Activated CD4-positive, alpha-beta T cell treated with anti-CD3 and anti-CD28 coated beads for 48 hours (primary cell): Measurements from ENCODE around the gene FAM240A.

Source experiments
- DNase-seq: peaks from one replicate; pipeline ENCODE4 v3.0.0-alpha.2; 2020

Gene FAM240A

DNA sequence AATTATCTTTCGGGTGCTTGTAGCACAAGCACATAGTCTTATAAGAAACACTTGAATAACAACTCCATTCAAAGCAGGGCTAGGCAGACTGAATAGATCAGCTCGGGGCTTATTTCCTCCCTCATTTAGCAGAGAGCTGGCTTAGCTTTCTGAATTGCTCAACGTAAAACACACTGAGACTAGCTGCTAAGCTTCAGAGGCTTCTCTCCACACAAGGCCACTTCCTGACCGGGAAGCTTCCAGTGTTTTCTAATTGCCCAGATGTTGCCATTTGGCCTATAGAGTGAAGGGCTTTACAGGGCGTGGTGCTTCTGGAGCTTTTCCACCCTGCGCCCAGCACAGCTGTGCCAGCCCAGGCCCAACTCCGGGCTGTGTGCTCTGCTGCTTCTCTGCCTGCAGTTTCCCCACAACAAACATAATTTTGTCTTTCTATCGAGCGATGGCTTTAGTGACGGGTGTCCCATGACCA is 16.6 kb downstream of the FAM240A start:
- no peak for DNase-seq

DNA sequence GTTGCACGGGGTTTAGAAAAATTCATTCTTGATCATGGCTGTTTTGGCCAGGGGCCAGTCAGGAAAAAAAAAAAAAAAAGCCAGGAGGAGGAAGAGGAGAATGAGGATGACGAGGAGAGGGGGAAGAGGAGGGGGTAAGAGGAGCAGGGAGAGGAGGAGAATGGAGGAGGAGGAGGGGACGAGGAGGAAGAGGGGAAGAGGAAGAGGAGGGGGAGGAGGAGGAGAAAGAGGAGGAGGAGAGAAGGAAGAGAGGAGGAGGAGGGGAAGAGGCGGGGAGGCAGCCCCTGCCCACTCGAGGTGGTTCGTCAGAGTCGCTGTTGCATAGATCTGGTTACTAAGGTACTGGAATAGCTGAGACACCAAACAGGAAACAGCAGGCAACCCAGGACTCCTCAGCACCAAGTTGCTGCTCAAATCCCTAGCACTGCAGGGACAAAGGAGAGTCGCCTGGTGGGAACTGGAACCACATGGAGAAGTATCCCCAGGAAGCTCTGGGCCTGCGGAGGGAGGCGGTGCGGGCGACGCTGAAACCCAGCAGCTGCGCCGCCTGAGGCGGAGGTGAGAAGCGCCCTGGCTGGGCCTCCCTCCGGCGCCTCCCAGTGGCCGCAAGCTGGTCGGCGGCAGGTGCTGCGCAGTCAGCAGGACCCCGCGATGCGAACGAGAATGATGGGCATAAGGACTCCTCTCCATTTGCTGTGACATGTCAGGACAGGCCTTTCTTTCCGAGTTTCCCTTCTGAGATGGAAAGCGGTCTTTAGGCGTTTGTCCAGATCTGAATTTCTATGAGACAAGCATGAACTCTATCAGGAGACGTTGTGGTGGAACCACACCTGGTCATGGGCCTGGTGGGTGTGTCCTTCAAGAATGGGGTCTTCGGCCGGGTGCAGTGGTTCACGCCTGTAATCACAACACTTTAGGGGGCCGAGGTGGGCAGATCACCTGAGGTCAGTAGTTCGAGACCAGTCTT is 17.5 kb downstream of the FAM240A start:
- DNase-seq = peak; percentile 85

DNA sequence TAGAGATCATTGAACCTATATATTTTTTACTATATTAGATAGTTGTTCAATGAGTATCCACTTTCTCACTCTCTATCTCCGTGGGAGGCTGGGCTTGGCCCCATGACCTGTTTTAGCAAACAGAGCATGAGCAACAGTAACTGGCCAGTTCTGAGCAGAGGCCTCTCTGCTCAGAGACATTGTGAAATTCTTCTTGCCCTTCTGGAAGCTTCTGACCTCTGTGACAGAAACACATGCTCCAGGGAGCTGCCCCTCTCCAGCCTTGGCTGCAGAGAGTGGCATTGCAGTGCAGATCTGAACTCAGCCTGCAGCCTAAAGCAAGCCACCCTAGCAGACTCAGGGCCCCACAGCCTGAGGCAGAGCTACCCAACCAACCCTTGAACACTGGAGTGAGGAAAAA is 20.5 kb downstream of the FAM240A start:
- DNase-seq = no peak

DNA sequence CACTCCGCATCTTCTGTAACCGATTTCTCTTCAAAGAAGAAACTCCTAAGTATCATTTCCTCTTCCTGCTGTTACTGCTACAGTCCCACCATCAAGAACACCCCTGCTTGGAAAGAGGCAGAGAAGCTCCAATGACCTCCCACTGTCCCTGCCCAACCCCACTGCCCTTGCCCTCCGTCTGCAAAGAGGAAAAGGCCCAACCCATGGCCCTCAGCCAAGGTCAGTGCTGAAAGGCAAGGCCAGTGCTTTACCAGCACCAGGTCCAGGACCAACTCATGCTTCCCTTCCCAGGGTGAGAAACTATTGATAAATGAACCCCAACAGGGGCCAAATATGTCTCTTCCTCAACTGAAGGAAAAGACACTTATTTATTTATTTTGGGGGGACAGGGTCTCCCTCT is 22.5 kb downstream of the FAM240A start:
- no peak for DNase-seq

DNA sequence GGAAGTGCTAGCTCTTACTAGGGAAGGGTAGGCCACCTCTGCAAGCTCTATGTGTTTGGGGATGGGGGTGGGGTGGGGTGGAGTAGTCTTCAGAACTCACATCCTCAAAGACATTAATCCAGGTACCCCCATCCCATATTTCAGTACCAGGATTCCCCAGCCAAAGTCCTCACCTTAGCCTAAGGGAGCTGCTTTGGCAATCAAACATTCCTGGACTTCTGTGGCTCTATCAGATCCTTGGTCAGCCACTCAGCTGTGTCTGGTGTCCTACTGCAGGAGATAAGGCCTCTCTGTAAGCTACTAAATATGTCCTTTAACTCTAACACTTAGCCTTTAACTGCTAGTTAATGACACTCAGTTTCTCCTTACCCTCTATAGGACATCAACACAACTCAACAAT is 26.9 kb downstream of the FAM240A start:
- no peak for DNase-seq

DNA sequence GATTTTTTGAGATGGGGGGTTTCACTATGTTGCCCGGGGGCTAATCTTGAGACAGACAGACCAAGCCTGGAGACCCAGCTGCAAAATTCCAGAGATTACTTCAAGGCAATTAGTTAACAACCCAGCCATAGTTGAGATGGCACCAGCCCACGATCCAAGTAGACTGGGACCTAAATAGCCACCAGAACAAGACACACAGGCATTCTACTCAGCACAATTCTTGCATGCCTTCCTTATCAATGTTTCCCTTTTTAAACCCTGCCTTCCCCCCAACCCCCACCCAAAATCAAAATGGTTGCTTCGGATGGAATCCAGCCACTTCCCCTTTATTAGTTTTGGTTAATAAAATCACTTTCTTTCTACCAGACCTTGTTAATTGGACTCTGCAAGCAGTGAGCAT is 28.6 kb downstream of the FAM240A start:
- DNase-seq = no peak

DNA sequence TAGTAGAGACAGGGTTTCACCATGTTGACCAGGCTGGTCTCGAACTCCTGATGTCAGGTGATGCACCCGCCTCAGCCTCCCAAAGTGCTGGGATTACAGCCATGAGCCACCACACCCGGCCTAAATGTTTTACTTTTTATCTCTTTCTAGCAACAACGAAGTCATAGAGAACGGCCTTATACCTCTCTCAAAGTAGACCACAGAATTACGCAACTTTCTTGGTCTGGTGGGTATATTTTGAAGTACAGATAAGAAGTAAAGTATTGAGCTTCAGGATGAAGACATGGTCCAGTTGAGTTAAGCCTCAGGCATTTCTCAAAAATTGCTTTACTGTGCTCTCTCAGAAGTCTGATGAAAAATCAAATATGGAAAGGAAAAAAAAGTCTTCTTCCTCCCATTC is 30.6 kb downstream of the FAM240A start:
- DNase-seq = no peak

DNA sequence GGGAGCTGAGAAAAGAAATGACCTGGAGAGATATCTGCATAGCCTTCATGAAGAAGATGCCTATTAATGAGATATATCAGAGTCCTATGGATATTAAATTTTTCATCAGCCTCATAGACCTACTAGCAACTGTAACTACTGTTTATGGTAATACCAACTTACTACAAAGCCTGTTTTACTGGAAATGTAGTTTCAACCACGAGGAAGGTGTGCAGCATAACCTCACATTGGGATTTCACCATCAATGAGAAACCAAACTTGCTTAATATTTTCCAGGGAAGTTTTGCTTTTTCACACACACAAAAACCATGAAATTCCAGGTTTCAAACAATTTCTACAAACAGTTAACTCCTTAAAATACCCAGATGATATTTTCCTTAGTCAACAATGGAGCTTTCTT is 31.4 kb downstream of the FAM240A start:
- DNase-seq = no peak

DNA sequence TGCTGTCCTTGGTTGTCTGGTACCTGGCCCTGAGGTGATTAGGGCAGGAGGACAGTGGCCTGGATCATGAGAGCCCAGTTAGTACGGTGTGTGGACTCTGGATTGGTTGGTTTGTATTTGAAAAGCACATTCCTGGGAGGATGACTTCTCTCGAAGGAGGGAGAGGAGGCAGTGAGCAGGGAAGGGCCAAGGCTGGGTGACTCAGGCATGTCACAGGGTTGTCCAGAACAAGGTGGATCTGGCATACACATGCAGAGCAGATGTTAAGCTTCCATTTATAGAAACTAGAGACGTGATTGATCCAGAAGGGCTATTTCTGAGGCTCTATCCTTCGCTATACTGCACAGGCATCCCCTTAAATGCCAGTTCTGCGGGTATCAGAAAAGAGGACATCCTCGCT is 34.4 kb downstream of the FAM240A start:
- DNase-seq = no peak

DNA sequence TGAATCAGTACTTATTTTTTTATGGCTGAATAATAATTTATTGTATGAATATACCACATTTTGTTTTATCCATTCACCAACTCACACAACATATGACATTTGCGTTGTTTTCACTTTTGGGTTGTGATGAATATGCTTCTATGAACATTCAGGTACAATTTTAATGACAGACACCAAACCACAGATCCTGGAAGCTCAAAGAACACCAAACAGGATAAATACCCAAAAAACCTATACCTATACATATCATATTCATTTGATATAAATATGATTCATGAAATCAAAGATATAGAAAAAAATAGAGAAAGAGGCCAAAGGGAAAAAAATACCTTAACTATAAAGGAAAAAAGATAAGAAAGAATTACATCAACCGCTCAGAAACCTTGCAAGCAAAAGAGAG is 35.8 kb downstream of the FAM240A start:
- DNase-seq = no peak

DNA sequence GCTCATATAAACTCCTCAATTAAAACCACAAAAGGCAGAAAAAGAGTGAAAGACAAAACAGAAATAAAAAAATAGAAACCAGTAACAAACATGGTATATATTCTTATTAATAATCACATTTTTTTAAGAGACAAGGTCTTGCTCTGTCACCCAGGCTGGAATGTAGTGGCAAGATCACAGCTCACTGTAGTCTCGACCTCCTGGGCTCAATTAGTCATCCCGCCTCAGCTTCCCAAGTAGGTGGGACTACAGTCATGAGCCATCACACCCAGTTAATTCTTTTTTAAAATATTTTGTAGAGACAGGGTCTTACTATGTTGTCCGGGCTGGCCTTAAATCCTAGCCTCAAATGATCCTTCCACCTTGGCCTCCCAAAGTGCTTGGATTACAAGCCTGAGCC is 37.1 kb downstream of the FAM240A start:
- no peak for DNase-seq

DNA sequence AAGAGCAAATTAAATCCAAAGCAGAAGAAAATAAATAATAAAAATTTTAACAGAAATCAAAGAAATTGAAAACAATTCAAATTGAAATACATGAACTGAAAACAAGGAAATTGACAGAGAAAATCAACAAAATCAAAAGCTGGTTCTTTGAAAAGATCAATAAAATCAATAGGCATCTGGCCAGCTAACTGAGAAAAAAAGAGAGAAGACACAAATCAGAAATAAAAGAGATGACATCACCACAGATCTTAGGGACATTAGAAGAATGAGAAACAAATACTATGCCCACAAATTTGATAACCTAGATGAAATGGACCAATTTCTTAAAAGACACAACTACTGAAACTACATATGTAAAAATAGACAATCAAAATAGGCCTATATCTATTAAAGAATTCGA is 38.8 kb downstream of the FAM240A start:
- DNase-seq = no peak

DNA sequence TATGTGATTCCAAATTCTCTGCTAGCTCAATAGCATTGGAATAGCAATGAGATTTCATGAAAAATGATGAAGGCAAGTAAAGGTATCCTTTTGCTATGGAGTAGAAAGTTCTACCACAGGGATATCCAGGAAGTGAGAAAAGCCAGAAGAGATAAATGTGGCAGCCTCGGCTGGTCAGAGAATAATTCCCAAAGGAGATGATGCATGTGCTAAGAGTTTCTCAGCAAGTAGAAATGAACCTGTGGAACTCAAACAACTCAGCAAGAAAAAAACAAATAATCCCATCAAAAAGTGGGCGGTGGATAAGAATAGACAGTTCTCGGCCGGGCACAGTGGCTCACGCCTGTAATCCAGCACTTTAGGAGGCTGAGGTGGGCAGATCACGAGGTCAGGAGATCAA is 42.9 kb downstream of the FAM240A start:
- DNase-seq = no peak

DNA sequence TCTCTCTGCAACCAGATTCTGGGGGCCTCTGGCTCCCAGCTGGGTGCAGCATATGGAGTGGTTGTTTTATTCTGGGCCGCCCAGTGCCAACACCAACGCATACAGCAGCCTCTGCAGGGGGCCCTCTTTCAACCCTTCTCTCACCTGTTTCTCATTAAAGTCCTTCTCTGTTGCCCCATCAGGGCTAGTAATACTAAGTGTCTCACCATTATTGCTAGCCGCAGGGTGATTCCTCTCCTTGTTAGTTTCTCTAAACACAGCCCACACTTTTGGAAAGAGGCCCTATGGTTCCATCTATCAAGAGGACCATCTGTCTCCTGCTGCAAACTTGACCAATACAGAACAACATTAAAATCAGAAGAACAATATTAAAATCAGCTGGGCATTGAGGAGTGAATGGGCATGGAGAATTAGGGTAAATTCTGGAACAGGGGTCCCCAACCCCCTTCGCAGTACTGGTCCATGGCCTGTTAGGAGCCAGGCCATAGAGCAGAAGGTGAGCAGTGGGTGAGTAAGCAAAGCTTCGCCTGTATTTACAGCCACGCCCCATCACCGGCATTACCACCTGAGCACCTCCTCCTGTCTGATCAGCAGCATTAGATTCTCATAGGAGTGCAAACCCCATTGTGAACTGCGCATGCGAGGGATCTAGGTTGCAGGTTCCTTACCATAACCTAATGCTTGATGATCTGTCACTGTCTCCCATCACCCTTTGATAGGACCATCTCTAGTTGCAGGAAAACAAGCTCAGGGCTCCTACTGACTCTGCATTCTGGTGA is 44.6 kb downstream of the FAM240A start:
- DNase-seq = no peak

DNA sequence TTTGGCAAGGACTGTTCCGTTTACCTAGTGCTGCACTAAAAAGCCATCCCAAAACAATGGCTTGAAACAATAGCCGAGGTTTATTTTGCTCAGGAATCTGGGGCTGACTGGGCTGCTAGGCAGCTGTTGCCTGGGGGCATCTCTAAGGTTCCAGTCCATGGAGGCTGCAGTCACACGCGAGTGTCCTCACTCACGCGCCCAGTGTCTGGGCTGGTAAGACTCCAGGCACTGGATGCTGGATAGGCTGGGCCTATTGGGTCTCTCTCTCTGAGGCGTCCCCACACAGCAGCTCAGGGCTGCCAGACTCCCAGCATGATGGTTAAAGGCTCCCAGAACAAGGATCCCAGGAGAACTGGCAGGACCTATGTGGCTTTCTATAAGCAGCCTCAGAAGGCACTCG is 47.0 kb downstream of the FAM240A start:
- DNase-seq = no peak

DNA sequence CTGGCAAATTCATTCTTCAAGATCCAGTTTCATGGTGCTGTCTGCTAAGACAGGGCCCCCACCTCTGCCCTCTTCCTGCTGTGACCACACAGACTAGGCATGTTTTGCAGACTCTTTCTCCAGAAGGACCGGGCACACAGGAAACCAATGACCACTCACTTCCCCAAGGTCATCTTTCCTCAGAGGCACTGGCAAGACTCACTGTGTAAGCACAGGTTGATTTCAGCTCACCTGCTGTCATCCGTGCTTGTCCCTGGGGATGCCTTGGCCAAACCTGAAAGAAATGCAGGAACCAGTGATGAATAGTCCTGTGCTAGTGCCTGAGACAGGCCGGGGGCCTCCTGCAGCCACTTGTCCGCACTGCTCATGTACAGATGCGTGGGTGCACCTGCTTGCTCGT is 47.7 kb downstream of the FAM240A start:
- no peak for DNase-seq

DNA sequence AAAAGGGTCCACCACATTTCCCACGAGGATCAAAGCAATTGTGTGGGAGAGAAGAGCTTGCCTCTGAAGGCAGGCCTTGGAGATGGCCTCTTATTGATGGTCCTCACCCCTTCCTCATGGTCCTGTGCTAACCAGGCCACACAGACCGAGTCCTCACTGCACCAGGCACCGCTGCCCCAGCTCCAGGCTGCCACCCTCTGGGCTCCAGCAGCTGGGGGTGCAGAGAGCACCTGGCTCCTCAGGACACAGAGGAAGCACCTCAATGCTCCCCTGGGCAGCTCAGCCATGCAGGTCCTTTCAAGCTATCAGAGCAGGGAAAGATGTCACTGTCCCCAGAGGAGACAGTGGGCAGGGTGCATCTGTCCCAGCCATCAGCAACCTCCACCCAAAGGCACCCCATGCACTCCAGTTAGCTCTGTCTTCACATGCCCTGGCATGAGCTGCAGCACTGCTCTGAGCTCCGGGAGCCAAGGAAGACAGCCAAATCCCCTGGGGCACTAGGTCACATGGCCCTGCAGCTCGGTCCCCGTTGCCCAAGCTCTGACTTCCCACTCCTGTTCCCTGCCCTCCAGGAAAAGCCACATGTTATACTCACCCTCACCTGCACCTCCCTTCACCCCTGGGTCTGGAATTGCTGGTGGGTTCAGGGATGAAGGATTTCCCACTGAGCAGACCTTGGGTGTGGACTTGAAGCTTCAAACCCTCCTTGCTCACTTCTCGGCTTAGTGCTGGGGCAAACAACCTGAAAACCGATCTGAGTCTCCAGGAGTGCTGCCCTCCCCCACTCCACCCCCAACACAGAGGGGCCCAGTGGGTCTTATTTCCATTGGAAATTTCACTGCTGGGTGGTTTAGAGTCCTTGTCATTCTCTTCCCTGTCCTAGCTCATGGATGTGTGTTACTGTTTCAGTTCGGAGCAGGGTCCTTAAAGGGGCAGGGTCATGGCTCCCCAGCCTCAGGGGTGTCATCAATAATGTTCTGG is 48.5 kb downstream of the FAM240A start:
- no peak for DNase-seq

DNA sequence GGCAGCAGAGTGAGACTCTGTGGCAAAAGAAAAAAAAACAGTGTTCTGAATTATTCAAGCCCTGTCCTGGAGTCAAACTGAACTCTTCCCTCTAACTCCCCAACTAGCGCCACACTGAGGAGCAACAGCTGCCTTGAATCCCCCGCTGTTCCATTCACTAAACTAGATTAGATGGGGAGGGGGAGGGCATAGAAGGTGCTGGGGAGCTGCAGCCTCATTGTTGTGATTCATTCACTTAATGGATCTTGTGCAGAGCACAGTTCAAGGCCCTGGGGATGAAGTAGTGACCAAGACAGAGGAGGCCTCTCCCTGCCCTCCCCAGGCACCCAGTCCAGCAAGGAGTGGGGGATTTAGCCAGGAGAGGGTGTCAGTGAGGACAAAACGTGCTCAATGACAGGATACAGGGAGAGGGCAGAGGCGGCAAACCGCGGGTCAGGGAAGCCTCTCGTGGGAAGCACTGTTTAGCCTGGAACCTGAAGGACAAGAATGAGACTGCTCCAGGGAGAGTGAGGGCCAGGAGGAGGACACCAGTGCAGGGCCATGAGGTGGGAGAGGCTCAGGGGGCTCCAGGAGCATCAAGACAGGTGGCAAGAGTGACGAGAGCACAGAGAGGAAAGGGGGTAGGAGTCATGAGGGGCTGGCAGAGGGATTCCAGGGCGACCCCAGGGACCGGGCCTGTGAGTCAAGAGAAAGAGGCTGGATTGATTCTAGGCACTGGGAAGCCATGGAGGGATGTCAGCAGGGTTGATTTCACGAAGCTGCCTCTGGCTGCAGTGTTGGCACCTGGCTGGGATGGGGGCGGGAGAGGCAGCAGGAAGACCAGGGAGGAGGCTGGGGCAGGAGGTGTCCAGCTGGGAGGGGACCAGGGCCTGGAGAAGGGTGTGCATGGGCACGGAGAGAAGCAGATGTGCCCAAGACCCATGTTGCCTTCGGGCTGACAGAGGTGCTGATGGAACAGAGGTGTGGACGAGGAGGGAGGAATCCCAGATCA is 49.7 kb downstream of the FAM240A start:
- DNase-seq = no peak

DNA sequence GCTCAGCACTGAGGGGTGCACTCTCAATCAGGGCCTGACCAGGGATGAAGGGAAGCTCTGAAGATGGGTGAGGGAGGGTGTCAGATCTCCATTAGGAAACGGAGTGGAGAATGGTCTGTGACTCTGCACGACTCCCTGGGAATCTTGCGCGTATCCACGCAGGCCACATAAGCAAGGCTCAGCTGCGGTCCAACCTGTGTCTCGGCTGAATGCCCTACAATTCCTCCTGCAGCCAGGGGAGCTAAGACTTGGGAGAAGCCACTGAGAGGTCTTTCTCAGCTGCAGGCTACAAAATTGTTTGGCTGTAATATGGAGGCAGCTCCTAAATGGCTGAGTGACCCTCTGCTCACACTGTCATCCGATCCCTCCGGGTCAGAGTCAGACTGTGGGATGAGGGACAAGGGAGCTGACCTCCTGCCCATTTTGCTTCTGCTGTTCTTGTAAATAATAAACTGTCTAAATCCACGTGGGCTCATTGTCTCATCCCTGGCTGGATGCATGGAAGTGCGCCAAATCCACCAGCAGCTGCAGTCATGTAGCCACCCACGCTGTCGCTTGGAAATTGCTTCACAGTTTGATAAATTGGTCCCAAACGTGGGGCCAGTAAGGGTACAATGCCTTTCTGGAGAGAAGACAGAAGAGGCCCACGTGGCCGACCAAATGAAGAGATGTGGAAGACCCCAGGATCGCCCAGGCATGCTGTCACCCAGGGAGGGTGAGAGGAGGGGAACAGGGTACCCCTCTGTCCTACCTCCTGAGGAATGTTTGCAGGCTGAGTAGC is 50.6 kb downstream of the FAM240A start:
- no peak for DNase-seq

DNA sequence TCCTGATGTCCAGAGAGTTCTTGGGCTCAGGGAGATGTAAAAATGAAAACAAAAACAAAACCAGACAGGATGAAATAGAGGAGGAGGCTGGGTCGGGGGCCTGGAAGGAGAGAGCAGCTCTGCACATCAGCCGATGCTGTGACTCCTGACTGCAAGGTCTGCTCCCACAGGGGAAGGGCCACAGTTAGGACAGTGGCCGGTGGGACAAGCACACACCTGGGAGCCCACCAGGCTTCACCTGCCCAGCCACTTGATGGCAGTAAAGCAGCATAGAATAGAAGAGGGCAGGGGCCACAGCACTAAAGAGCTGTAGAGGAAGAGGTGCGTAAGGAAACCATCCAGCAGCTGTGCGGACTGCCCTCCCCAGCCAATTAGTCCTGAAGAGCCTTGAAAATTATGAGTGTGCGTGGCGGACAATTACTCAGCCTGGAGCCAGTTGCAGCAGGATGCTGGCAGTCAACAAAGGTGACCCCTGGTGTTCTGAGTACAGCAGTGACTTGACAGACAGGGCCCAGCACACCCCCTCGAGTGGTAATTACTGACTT is 51.3 kb downstream of the FAM240A start:
- no peak for DNase-seq
